ENCODE data around the gene POLE3. TPM values are rescaled to one million over a fixed set of nuclear protein-coding genes. Genes with fewer than 3 reads are reported as not detected.

Gene POLE3, protein sequence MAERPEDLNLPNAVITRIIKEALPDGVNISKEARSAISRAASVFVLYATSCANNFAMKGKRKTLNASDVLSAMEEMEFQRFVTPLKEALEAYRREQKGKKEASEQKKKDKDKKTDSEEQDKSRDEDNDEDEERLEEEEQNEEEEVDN
- 89.2 to 114 TPM (median 107 TPM) in 5 replicates for total RNA-seq (2022; extraction: Qiagen RNA extraction)

DNA sequence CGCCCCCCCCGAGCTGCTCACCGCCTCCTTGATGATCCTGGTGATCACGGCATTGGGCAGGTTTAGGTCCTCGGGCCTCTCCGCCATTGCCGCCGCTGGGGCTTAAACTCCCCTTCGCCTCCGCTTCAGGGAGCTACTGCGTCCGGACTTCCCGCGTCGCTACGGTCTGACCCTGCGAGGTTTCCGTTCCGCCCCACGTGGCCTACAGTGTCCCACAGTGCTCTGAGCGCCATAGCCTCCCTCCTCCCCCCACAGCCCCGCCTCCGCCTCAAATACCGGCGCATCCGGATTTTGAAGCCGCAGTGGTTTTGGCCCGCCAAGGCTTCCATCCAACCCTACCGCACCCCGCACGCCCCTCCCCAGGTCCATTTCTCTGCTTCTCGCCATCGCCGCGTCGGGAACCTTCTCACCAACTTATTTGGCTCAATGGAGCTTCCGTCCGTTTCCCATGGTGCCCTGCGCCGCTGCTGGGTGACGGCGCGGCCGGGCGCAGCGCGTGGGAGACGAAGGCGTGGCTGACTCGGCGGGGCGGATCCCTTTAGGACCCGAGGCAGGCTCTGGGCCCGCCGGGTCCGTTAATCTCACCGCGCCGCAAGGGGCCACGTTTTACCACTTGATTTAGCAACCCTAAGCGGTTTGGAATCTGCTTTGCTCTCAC lies at the start of gene POLE3, which contains the start of gene C9orf43:
Gene POLE3 (minus strand): TSS at position 469 of the 658 bp plus-strand sequence. CDS start 382 bp downstream, at position 87.
Gene C9orf43 (plus strand): TSS at position 541 of the 658 bp plus-strand sequence. CDS start 2,747 bp downstream, outside the sequence.

DNA sequence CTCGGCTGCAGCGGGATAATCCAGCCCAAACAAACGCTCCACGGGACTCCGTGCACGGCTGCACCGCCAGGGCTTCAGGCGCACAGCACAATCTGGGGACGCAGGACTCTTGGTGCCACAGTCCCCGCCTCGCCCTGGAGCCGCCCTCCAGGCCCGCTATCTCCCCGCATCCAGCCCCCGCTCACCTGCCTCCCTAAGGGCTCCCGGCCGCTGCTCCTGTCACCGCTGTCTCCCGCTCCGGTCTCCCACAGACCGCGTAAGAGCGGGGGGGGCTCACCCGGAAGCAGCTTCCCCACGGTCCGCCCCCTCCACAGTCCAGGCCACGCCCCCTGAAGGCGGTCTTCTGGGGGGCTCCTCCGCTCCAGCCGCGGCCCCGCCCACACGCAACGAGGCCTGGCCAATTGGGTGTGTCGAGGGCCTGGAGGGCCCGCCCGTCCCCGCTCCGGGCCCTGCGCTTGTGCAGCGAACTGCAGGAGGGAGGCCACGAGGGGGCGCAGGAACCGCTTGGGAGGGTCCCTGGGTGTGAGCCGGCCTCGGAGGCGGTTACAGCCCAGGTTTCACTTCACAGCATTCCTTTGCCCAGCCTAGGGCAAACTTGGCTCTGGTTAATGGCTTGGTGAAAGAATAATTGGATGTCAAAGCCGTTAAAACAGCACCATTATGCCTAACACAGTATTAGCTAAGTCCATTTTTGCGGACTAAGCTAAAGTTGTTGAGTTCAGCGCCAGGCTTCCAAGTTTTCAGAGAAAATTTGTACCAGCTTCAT lies 9.3 kb downstream of the POLE3 start, which contains the start of gene ALAD:
Gene ALAD (minus strand): TSS at position 258 of the 766 bp plus-strand sequence. CDS start 7,725 bp downstream, outside the sequence.

DNA sequence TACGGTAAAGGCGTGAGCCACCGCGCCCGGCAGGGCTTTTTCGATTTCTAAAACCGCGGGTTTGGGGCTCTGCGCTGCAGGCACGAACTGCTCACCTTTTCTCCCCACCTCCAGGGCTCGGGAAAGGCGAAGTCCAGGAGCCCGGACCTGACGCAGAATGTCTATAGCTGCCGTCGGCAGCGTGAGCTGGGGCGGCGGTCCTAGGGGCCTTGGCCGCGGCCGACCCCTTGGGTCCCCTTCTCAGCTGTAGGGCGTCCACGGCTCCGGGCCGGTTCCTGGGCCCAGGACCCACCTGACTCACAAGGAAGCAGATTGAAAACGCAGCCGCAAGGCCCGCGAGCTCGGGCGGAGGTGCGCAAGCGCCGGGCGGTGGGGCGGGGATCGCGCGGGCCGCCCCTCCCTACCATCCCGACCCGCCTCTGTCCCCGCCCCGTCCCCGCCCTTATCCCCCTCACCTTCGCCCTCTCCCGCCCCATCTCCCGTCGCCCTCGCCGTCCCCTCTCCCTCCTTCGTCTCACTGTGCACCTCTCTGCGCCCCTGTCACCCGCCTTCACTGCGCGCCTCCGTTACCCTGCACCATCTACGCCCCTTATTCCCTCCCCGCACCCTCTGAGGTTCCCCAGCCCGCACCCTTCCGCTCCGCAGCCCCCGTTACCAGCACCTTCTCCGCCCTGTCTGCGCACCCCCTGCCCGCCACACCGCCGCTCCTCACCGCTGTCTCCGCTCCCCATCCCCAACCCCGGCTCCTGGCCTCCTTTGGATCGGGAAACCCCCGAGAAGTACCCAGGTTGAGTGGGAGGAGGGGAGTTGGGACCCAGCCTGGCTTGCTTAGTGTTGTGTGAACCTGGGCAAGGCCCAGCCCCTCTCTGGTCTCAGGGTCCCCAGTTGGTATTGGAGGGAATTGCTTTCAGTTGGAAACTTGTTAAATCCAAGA lies 33.6 kb downstream of the POLE3 start, which contains the start of gene HDHD3:
Gene HDHD3 (minus strand): TSS at position 353 of the 934 bp plus-strand sequence. CDS start 2,632 bp downstream, outside the sequence.

Other genes starting within 250 kb of the POLE3 start
- 15.5 to 18.5 TPM (median 18.0 TPM) in 5 replicates for gene FKBP15, start 189.4 kb downstream of the POLE3 start, total RNA-seq (2022; extraction: Qiagen RNA extraction)
- 18.9 to 21.7 TPM (median 20.3 TPM) in 5 replicates for gene SLC31A1, start 189.1 kb downstream of the POLE3 start, total RNA-seq (2022; extraction: Qiagen RNA extraction)
- gene CDC26, start 135.1 kb downstream of the POLE3 start, total RNA-seq (2022; extraction: Qiagen RNA extraction), result 41.7 to 63.9 TPM (median 48.5 TPM) in 5 replicates
- gene PRPF4, start 135.0 kb downstream of the POLE3 start, total RNA-seq (2022; extraction: Qiagen RNA extraction), result 55.9 to 60.3 TPM (median 57.5 TPM) in 5 replicates
- gene RNF183, start 107.3 kb downstream of the POLE3 start, total RNA-seq (2022; extraction: Qiagen RNA extraction), result 0.07 to 0.17 TPM (median 0.11 TPM) in 3 of 5 replicates, not detected in the others
- gene WDR31, start 70.4 kb downstream of the POLE3 start, total RNA-seq (2022; extraction: Qiagen RNA extraction), result 0.85 to 1.6 TPM (median 1.2 TPM) in 5 replicates
- 0.05 to 0.11 TPM (median 0.08 TPM) in 4 of 5 replicates, not detected in the other for gene BSPRY, start 61.1 kb downstream of the POLE3 start, total RNA-seq (2022; extraction: Qiagen RNA extraction)
- gene HDHD3, start 33.7 kb downstream of the POLE3 start, total RNA-seq (2022; extraction: Qiagen RNA extraction), result 18.3 to 20.5 TPM (median 19.1 TPM) in 5 replicates
- gene ALAD, start 9.4 kb downstream of the POLE3 start, total RNA-seq (2022; extraction: Qiagen RNA extraction), result 13.1 to 16.0 TPM (median 14.5 TPM) in 5 replicates
- 0.45 to 0.63 TPM (median 0.60 TPM) in 5 replicates for gene C9orf43, start 72 bp upstream of the POLE3 start, total RNA-seq (2022; extraction: Qiagen RNA extraction)
- gene RGS3, start 53.1 kb upstream of the POLE3 start, total RNA-seq (2022; extraction: Qiagen RNA extraction), result 14.3 to 17.0 TPM (median 14.7 TPM) in 5 replicates